ENCODE data around the gene COQ10A.

The COQ10A gene

DNA sequence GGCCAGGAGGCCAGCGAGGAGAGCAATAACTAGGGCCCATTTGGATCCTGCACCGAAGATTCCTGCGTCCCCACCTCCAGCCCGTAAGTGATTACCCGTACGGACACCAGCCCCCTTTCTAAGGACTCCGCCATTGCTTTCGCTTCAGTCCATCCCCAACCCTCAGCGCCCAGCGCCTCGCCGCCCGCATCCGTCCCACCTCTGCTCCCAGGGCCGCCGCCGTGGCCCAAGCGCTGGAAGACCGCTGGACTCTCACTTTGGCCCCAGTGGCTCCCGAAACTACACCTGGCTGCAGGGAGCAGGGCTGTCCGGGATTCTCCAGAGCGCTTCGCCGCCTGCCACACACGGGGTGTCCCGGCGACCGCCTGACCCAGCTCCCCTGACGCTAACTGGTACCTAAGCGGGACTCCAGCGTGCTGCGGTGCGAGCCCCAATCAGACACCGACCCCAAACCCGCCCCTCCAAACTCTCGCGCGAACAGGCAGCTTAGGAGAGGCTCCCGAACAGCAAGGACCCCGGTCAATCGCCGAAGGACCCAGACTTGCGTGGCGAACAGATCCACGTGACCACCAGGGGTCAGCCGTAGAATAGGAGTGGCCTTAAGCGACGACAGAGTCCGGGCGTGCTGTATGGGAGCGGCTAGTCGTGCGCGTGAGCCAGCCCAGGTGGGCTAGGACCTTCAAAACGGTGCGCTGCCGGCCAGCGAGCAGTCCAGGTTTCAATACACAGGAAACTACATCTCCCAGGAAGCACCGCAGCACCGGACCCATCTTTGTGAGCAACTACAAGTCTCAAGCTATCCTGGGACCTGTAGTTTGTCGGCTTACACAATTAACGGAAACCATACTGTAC lies 49.1 kb downstream of the COQ10A start, which contains the start of gene CNPY2:
TSS of gene CNPY2 (minus strand) at position 367 of the 852 bp plus-strand sequence. CDS start 771 bp downstream, outside the sequence.
- DNase-seq: peak; percentile 97

GRCh38 chr12:56317675-56318074 lies 50.9 kb downstream of the COQ10A start:
- DNase-seq: no peak
